WI38 (cell line): ENCODE results near the gene TBL3.

Experiments
- H3K4me3 ChIP-seq: 2 replicates; pipeline ENCODE4 v1.5.1; 2011; ENCODE audit warnings: low read depth, mild to moderate bottlenecking, control low read depth, low read length
- TF ChIP-seq, protein P1 (sequence below): IDR thresholded peaks from 2 replicates; pipeline ENCODE4 v1.5.1; 2012; ENCODE audit warnings: low read depth, mild to moderate bottlenecking, control low read depth, low read length

Gene TBL3

DNA sequence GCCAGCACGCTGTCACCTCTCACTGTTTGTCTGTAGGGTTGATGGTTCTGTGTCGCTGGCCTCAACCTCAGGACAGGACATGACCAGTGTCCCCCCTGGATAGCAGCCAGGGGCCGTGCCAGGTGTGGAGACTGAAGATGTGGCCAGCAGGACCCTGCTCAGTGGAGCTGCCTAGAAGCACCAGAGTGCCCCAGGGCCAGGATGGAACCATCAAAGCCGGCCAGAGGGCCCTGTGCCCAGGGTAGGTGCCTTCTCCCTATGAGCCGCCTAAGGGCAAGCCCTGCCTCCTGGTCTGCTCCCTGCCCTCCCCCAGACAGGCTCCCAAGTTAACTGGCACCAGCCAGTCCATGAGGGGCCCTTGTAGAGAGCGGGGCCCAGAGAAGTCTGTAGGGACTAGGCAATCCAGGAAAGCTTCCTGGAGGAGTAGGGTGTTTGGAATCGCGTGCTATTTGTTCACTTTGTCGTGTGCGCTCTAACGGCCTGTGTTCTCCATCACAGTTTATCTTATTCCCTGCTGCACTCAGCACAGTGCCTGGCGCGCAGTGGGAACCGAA is 13.1 kb upstream of the TBL3 start:
- TF ChIP-seq, protein P1, sequence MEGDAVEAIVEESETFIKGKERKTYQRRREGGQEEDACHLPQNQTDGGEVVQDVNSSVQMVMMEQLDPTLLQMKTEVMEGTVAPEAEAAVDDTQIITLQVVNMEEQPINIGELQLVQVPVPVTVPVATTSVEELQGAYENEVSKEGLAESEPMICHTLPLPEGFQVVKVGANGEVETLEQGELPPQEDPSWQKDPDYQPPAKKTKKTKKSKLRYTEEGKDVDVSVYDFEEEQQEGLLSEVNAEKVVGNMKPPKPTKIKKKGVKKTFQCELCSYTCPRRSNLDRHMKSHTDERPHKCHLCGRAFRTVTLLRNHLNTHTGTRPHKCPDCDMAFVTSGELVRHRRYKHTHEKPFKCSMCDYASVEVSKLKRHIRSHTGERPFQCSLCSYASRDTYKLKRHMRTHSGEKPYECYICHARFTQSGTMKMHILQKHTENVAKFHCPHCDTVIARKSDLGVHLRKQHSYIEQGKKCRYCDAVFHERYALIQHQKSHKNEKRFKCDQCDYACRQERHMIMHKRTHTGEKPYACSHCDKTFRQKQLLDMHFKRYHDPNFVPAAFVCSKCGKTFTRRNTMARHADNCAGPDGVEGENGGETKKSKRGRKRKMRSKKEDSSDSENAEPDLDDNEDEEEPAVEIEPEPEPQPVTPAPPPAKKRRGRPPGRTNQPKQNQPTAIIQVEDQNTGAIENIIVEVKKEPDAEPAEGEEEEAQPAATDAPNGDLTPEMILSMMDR, result no peak
- peak overlapping the region; percentile 79; the same call in 1 of the 2 replicates for H3K4me3 ChIP-seq

DNA sequence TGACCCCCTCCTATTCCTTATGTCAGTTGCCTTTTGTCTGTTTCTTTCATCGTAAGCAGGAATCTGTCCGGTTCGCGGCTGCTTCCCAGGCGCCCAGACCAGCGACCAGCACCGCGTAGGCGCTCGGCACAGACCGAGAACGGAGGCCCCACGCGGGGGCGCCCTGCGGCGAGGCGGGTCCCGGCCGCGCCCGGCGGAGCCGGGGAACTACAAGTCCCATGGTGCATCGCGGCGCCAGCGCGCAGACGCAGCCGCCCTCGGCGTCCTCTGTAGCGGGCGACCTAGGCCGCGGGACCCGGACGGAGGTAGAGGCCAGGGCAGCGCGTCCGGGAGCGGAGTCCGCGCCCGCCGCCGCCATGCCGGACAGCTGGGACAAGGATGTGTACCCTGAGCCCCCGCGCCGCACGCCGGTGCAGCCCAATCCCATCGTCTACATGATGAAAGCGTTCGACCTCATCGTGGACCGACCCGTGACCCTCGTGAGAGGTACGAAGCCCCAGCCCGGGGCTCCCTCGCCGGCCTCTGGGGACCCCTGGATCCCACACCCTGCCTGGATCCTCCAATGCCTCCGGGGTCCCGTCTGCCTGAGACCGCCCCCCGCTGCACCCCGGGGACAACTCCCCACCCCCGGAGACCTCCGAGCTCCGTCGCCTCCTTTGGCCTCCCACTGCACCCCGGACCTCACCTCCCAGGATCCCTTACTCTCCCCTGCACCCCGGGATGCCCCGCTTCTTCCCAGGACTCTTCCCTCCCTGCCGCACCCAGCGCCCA is 12.4 kb upstream of the TBL3 start, which contains the start of gene NDUFB10:
NDUFB10 (plus strand) TSS at position 270 of the 771 bp plus-strand sequence; CDS start at position 357, 87 bp downstream.
- H3K4me3 ChIP-seq, result peak within 1 kb of the TSS; percentile 79
- TF ChIP-seq, protein P1, result peak; percentile 56

DNA sequence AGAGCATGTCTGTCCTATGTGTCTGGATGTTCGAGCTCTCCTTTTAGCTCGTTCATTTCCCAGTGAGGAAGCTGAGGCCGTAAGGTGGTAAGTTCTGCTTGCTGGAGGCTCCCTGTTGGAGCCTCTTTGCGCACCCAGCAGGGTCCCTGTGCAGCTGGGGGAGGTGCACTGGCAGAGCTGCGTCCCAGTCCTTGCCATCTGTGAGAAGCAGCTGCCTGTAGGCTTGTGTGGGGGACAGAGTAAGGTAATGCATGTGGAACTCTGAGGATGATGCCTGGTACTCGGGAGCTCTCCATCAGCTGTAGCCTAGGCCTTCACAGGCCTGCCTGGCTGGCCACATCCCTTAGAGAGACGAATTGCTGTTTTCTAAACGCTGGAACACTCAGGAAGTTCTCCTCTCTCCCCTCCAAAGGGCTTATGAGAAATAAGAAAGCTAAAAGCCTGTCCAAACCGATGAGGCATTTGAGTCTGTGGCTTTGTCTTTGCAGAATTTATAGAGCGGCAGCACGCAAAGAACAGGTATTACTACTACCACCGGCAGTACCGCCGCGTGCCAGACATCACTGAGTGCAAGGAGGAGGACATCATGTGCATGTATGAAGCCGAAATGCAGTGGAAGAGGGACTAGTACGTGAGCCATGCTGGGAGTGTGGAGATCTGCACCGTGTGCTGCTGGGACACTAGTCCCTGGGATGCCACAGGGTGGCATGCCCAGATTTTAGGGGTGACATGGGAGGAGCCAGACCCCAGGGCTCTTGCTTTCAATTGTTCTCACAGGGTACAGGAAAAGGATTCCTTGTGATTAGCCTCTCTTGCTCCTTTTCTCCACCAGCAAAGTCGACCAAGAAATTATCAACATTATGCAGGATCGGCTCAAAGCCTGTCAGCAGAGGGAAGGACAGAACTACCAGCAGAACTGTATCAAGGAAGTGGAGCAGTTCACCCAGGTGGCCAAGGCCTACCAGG is 10.9 kb upstream of the TBL3 start:
- TF ChIP-seq, protein P1, result no peak
- peak overlapping the region; percentile 79 for H3K4me3 ChIP-seq

DNA sequence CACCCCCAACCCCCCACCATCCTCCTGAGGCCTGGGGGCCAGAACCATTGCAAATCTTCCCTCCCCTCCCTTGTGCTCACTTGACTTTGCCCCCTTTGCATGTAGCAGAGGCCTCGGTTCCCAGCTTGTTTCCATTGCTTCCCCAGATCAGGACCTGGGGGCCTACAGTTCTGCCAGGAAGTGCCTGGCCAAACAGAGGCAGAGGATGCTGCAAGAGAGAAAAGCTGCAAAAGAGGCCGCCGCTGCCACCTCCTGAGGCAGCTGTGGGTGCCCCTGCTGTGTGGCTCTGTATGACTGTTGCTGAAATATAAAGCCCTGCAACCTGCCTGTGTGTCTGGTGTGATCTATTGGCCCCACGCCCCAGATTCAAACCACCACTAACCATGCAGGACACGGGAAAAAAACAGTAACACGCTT is 10.2 kb upstream of the TBL3 start:
- TF ChIP-seq, protein P1, result no peak

DNA sequence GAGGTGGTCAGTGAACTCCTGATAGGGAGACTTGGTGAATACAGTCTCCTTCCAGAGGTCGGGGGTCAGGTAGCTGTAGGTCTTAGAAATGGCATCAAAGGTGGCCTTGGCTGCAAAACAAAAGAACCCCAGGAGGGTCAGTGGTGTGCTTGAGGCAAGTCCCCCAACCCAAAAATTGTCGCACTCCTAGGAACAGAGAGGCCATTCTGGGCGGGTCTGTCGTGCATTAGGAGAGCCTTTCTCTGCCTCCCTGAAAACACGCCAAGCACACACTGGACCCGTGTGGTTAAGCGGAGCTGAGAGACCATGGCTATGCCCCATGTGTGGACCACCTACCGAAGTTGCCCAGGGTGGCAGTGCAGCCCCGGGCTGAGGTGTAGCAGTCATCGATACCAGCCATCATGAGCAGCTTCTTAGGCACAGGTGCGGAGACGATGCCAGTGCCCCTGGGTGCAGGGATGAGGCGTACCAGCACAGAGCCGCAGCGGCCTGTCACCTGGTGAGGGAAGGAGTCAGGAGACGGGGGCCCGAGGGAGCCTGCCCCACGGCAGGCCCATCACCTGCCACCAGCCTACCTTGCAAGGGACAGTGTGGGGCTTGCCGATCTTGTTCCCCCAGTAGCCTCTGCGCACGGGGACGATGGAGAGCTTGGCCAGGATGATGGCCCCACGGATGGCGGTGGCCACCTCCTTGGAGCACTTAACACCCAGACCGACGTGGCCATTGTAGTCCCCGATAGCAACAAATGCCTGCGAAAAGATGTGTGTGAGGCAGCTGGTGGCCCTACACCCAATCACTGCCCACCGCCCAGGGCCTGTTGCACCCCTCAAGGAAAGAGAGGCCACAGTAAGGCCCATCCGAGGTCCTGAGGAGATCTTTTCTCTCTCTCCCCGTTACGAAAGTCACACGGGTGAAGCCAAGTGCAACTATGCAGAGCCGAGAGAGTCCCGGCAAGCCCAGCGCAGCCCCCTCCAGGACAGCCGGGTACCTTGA is 9.4 kb upstream of the TBL3 start:
- peak overlapping the region; percentile 96 for H3K4me3 ChIP-seq

More for the DNA sequence above, 10.2 kb upstream of the TBL3 start:
- no peak overlapping the region for H3K4me3 ChIP-seq

DNA sequence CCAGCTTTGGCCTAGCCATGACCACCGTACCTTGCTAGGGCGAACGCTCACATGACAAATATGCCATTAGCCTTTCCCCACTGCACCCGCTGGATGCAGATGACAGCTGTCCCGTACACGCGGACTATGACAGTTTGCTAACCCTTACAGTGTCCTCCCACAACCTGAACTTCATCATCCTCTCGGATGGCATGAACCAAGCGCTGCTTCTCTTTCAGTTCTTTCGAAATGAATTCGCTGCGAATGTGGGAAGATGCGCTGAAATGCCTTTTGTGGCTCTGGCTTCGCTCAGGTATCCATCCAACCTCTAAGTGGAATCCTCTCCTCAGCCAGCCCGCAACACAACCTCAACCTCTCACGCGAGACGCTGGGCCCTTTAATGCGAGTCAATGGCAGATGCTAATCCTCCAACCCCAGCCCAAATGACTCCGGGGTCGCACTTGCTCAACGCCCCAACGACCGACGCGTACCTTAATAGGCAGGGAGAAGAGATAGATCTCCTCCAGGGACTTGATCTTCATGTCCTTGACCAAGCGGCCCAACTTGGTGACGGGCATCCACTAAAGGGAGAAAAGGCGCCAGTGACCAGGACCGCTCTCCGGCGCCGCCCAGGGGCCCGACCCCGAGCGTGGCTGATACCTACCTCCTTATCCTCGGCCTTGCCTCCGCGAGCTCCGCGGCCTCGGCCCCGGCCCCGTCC is 7.9 kb upstream of the TBL3 start:
- H3K4me3 ChIP-seq, result peak overlapping the region; percentile 96
- TF ChIP-seq, protein P1, result no peak
